NCI-H345 treated with DMSO at 0.1 percent for 48 hours (cell line): ENCODE data around the gene MSH5.
A peak's percentile ranks its signal among the peaks of the same experiment; 100 is the strongest.
"Not testable (repeated sequence)": the region's sequence is repeated elsewhere in the genome, so short reads cannot be mapped to it uniquely, and the experiment has no call there.

Experiments
- DNase-seq: peaks from one replicate; lab custom pipeline; 2025; ENCODE audit not compliant: unreplicated experiment; lab: John Stamatoyannopoulos, UW

Gene MSH5

DNA sequence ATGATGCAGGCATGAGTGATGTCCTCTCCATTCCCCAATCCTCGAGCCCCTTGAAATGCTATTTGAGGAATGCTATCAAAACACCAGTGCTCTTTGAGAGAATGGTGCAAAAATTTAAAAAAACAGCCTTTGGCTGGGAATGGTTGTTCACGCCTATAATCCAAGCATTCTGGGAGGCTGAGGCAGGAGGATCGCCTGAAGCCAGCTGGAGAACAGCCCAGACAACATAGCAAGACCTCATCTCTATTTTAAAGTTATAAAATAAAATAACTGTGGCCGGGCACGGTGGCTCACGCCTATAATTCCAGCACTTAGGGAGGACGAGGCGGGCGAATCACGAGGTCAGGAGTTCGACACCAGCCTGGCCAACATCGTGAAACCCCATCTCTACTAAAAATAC, 60.0 kb downstream of the MSH5 start:
- DNase-seq = no peak

DNA sequence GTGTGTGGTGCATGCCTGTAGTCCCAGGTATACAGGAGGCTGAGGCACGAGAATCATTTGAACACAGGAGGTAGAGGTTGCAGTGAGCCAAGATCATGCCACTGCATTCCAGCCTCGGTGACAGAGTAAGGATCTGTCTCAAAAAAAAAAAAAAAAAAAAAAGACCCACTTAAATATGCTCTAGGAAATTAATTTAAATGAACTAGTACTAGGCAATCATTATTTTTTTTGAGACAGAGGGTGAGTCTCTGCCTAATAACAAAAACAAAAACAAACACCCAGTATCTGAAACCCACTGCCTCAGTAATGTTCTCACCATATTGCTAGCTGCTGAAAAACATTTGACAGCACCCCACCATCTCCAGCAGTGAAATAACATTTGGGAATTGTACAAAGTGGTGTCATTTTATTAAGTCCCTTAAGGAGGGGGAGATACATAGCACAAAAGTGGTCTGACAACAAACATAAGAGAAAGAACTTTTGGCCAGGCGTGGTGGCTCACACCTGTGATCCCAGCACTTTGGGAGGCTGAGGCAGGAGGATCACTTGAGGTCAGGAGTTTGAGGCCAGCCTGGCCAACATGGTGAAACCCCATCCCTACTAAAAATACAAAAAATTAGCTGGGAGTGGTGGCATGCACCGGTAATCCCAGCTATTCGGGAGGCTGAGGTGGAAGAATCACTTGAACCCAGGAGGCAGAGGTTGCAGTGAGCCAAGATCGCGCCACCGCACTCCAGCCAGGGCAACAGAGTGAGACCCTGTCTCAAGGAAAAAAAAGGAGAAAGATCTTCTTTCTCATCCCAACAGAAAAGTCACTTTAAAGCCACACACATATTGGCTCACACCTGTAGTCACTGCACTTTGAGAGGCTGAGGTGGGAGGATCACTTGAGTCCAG, 61.5 kb downstream of the MSH5 start:
- DNase-seq = not testable (repeated sequence)

DNA sequence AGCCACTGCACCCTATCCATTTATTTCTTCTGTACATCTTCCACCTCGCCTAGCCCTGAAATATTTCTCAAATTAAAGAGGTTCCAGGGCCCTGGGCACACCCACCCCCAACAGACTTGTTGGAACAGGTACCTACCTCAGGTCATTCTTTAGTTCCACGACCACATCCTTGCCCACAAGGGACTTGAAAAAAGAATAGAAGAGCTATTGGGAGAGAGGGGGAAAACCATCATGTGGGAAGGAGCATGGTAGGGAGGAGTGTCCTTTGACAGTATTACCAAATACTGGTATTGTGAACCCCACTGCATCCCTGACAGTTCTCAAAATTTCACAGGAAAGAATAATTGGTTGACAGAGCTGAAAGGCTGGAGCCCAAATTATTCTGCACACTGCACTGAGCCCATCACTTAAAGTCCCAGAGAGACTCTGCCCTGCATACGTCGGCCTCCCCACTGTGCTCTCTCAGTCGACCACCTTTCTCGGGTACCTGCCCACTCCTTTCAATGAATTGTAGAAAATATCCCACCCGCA, 66.2 kb downstream of the MSH5 start:
- DNase-seq = no peak

DNA sequence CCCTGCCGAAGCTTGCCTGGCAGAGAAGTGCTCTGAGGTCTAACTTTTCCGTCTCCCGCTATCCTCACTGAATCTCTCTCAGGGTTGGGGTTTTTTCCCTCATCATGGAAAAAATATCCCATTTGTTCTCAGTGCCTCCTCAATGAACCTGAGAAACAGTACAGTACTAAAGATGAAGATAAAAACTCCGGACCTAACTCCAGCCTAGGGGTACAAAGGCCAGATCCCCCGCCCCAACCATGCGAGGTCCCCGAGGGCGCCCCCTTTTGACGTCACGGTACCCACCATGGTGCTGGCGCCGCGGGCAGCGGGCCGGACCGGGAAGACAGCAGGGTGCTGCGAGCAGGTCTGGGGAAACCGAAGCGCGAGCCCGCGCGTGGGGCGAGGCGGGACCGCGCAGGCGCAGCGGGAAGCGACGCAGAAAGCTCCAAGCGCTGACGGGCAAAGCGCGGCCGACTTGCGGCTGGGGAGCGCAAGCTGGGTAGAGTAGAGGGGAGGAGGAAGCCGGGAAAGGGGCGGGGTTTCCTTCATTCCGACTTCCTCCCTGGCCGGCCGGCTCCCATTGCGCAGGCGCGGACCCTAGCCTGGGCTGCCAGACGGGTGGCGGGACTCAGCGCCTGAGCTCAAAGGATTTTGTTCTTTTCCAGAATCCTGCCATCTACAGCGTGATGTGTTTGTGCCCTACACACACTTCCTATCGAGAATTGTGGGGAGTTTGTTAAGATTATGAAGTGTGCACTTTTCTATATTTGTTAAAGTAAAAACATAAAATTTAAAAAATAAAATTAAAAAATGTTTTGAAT, 66.9 kb downstream of the MSH5 start, which contains the start of gene LSM2:
LSM2 (minus strand) TSS at position 497 of the 803 bp plus-strand sequence; CDS start at position 288, 209 bp downstream.
- DNase-seq = peak; percentile 85

DNA sequence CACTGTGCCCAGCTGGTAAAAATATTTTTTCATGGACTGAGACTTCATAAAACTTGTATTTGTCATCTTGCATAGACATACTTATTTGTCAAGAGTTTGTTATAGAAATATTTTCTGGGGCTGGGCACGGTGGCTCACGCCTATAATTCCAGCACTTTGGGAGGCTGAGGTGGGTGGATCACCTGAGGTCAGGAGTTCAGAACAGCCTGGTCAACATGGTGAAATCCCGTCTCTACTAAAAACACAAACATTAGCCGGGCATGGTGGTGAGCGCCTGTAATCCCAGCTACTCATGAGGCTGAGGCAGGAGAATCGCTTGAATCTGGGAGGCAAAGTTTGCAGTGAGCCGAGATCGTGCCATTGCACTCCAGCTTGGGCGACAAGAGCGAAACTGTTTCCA, 68.8 kb downstream of the MSH5 start:
- not testable (repeated sequence) for DNase-seq

DNA sequence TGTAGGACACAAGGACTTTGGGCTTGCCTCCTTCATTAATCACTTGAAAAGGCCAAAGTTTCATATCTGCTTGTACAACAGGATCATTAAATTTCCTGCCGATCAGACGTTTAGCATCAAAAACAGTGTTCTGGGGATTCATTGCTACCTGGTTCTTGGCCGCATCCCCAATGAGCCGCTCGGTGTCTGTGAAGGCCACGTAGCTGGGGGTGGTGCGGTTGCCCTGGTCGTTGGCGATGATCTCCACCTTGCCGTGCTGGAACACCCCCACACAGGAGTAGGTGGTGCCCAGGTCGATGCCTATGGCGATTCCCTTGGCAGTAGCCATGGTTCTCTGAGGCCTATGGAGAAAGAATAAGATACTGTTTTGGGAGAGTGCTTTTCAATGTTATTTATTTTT, 71.8 kb downstream of the MSH5 start:
- DNase-seq = no peak
